GM18502 (cell line): Measurements from ENCODE around the gene SLAMF6.
"Not testable (repeated sequence)": the region's sequence is repeated elsewhere in the genome, so short reads cannot be mapped to it uniquely, and the experiment has no call there.

Experiments used
- ATAC-seq: cut with Tn5 transposase; IDR thresholded peaks from one replicate; pipeline ENCODE4 v1.9.1; 2021; ENCODE audit warnings: mild to moderate bottlenecking; ENCODE audit not compliant: unreplicated experiment, poor library complexity

The SLAMF6 gene

GRCh38 chr1:160517519-160517918 lies 5.5 kb downstream of the SLAMF6 start:
- not testable (repeated sequence) for ATAC-seq

- ATAC-seq, result not testable (repeated sequence)
These were observed 7.1 kb downstream of the SLAMF6 start for GRCh38 chr1:160515908-160516307.

- ATAC-seq, result no peak
These were observed 18.4 kb downstream of the SLAMF6 start for GRCh38 chr1:160504651-160505050.

- ATAC-seq, result no peak
These were observed 20.0 kb downstream of the SLAMF6 start for GRCh38 chr1:160503087-160503486.

- no peak for ATAC-seq
These were observed 22.6 kb downstream of the SLAMF6 start for GRCh38 chr1:160500321-160500990.

- ATAC-seq, result no peak
These were observed 23.4 kb downstream of the SLAMF6 start for GRCh38 chr1:160499631-160500030.

- not testable (repeated sequence) for ATAC-seq
These were observed 24.6 kb downstream of the SLAMF6 start for GRCh38 chr1:160498301-160499065.

GRCh38 chr1:160496334-160496733 lies 26.7 kb downstream of the SLAMF6 start:
- no peak for ATAC-seq

GRCh38 chr1:160494620-160495019 lies 28.4 kb downstream of the SLAMF6 start:
- ATAC-seq, result no peak

GRCh38 chr1:160492617-160493016 lies 30.4 kb downstream of the SLAMF6 start:
- ATAC-seq, result no peak

- ATAC-seq, result no peak
These were observed 31.1 kb downstream of the SLAMF6 start for GRCh38 chr1:160491981-160492380.

- ATAC-seq, result no peak
These were observed 32.0 kb downstream of the SLAMF6 start for GRCh38 chr1:160491017-160491416.

GRCh38 chr1:160489513-160490261 lies 33.4 kb downstream of the SLAMF6 start:
- no peak for ATAC-seq

GRCh38 chr1:160488347-160489058 lies 34.6 kb downstream of the SLAMF6 start:
- no peak for ATAC-seq

GRCh38 chr1:160486453-160486852 lies 36.6 kb downstream of the SLAMF6 start:
- ATAC-seq, result no peak

- ATAC-seq, result no peak
These were observed 39.4 kb downstream of the SLAMF6 start for GRCh38 chr1:160483505-160484185.

GRCh38 chr1:160481979-160482596 lies 41.0 kb downstream of the SLAMF6 start:
- no peak for ATAC-seq

GRCh38 chr1:160480781-160481180 lies 42.3 kb downstream of the SLAMF6 start:
- not testable (repeated sequence) for ATAC-seq

GRCh38 chr1:160479091-160479490 lies 44.0 kb downstream of the SLAMF6 start:
- ATAC-seq, result not testable (repeated sequence)
